Activated gamma-delta T cell (primary cell): ENCODE results near the gene SUPT3H.

Experiments
- DNase-seq: peaks from one replicate; lab custom pipeline; 2025; lab: John Stamatoyannopoulos, UW

SUPT3H gene

GRCh38 chr6:45256697-45257695, 120.7 kb downstream of the SUPT3H start:
- DNase-seq, result no peak

DNA sequence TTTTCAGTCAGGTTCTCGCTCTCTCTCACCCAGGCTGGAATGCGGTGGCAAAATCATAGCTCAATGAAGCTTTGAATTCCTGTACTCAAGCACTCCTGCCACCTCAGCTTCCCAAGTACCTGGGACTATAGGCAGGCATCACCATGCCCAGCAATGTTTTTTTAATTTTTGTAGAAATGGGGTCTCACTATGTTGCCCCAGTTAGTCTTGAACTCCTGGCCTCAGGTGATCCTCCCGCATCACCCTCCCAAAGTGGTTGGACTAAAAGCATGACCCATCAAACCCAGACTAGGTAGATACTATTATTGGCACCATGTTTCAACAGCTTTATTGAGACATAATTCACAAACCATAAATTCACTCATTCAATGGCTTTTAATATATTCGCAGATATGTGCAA, 122.3 kb downstream of the SUPT3H start:
- DNase-seq, result no peak

DNA sequence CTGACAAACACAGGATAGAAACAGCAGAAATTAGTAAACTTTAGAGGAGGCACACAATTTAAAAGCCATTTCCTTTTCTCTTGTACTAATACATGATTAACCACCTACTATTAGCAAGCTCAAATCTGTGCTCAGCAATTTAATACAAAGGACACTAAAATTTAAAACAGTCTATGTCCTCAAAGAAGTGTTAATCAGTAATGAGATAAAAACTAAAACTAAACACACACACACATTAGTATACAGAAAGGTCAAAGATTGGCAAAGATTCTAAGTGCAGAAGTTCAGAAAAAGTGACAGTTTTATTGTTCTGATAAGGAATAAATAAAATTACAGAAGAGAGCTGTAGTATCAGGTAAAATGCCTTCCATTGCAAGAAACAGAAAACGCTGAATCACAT, 123.5 kb downstream of the SUPT3H start:
- DNase-seq, result no peak

DNA sequence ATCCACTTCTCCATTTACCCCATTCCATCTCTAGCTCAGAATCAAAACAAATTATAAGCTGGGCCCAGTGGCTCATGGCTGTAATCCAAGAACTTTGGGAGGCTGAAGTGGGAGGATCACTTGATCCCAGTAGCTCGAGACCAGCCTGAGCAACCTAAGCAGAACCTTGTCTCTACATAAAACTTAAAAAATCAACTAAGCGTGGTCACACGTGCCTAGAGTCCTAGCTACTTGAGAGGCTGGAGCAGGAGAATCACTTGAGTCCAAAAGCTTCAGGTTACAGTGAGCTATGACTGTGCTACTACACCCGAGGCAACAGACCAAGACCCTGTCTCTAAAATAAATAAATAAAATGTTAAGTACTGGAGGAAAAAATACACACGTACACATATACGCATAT, 124.3 kb downstream of the SUPT3H start:
- no peak for DNase-seq

DNA sequence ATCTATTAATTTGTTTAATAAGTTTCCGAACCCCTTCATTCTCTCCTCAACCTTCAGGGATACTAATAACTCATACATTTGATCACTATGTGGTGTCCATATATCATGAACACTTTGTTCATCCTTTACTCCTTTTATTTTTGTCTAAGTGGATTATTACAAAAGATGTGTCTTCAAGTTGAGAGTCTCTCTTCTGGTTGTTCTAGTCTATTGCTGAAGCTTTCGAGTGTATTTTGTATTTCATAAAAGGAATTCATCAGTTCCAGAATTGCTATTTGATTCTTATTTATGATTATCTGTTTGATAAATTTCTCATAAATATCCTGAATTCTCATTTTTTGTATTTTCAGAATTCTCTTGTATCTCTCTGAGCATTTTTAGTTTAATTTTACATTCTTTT, 146.1 kb downstream of the SUPT3H start:
- no peak for DNase-seq

DNA sequence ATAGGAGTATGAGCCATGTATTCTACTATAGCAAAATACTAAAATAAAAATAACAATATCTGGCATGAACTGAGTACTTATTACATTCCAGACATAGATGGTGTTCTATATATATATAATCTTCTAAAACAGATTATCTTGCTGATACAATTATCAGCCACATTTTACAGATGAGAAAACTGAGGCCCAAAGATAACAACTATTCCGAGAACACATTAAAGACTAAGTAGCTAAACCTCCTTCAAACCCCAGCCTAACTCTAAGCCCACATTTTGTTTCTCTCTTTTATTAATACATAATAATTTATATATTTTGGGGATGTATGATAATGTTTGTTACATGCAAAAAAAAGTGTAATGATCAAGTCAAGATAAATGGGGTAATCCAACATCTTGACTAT, 148.3 kb downstream of the SUPT3H start:
- DNase-seq, result no peak

- DNase-seq, result no peak
These were observed 151.7 kb downstream of the SUPT3H start for GRCh38 chr6:45226081-45226480.

- no peak for DNase-seq
These were observed 155.4 kb downstream of the SUPT3H start for GRCh38 chr6:45222380-45222779.

- no peak for DNase-seq
These were observed 162.0 kb downstream of the SUPT3H start for GRCh38 chr6:45215759-45216158.

GRCh38 chr6:45212976-45213375, 164.8 kb downstream of the SUPT3H start:
- no peak for DNase-seq

GRCh38 chr6:45209762-45210161, 168.0 kb downstream of the SUPT3H start:
- DNase-seq, result no peak

GRCh38 chr6:45206793-45207492, 170.8 kb downstream of the SUPT3H start:
- no peak for DNase-seq

GRCh38 chr6:45201484-45201883, 176.2 kb downstream of the SUPT3H start:
- DNase-seq, result no peak

DNA sequence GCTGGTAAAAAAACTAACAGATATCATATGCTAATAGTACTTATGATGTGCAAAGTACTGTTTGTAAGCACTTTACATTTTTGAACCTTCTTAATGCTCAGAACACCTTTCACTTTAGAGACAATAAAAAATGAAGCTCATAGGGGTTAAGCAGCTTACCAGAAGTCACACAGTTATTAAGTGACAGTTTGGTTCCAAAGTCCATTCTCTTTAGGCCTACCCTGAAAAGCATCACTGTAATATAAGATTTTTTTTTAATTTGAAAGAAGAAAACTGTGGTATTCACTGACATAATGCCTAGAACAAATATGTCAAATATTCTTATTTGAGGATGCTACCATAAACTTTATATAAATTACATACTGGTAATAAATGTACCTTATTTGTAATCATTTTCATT, 177.2 kb downstream of the SUPT3H start:
- no peak for DNase-seq

DNA sequence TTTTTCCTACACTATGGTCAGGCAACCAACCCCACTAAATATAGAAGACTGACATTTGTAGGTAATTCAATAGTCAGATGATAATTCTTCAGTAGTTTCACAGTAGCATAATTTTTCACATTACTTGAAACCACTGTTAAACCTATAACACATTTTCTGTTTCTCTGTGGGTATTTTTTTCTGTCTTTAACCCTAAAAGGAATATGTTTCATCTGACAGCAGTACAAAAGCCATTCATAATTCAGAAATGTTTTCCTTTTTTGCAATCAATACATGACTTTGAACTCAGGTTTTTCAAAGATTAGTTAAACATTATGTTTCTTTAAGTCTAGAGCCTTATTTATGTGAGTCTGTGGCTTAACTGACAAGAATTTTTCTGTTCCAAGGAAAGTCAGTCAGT, 178.2 kb downstream of the SUPT3H start:
- no peak for DNase-seq

DNA sequence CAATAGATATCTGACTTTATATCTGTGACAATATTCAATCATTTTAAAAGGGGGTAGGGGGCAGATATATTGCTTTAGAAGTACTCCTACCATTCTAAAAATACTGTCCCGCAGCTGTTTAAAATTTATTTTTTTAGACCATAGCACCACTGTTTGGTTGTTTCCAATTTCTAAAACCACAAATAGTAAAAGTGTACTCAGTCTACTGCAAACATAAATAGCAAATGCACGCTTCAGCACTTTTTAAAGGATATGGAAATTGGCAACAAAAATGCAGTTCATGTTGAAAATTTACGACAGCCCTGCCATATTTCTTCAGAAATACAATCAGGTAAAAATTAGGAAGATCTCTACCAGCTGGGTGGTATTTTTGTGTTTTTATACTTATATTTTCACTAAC, 181.6 kb downstream of the SUPT3H start:
- DNase-seq, result no peak

DNA sequence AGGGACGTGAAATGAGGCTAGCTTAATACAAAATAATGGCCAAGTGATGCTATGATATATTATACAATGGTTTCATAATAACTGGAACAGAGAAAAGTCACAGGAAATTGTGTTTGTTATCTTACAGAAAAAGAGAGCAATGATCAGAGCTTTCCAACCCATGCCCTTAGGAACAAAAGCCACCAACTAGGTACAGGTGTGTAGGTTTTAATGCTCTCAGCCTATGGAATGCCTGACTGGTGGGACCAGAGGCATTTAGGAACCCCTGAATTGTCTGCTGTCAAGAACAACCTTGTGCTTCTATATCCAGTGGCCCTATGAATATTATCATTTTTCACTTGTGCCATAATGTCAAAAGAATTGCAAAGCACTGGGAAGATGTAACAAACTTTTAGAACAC, 182.6 kb downstream of the SUPT3H start:
- no peak for DNase-seq

GRCh38 chr6:45192556-45192955, 185.2 kb downstream of the SUPT3H start:
- no peak for DNase-seq

DNA sequence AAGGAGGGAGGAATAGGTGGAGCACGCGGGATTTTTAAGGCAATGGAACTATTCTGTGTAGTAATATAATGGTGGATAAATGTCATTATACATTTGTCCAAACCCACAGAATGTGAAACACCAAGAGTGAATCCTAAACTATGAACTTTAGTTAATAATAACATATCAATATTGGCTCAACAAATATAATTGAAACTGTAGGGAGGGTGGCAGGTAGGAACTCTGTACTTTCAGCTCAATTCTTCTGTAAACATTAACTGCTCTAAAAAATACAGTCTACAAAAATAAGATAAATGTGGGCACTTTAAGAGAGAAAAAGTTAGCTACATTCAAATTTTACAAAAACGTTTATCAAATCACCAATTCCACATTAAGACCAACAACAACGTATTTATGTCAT, 186.3 kb downstream of the SUPT3H start:
- DNase-seq, result no peak

GRCh38 chr6:45187836-45188235, 189.9 kb downstream of the SUPT3H start:
- no peak for DNase-seq

DNA sequence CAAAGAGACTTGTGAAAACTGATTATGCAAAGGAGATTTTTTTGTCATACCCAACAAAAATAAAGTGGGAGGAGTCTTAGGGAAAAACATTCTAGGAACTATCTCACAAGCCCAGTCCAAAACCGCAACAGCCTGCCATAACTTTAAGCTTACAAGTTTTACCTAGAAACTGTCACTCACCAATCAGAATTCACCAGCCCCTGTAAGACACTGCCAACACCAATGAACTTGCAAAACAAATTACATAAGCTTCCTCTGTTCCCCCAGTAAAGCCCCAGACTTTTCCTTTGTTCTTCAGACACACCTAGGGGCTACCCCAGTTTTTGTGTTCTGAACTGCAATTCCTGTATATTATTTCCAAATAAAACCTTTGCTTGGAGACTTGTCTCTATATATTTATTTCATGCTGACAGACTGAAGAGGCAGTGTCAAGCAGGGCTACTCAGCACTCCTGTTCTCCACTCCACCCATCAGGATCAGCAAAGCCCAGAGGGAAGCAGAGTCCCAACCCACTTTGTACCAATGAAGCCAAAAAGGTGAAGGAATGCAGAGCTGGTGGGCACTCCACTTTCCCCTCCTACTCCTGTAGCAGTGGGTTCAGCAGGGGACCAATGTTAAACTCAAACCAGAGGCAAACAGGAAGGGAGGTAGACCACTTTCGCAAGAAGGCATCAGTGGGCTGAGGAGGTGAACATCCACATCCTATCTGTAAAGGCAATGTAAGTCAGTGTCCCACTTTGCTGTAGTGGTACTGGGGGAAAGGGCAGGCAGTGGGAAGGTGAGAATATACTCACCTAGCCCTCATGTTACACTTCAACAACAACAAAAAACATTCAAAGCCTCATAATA, 192.1 kb downstream of the SUPT3H start:
- no peak for DNase-seq

DNA sequence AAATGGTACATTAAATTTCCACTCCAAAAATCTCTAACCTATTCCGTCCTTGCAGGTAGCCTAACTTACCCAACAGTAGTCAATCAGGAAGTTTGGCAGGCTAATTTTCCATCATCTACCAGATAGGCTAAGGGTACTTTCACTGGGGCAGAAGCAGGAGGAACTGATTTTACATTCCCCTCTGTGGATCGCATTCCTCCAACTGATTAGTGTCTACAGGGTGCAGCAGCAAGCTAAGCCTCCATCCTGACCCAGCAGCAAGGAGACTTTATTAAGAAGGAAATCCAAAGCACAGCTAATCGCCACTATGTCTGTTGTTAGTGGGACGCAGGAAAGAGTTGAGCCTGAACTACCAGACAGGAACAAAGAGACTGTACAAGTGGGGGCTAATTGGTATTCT, 192.8 kb downstream of the SUPT3H start:
- DNase-seq, result no peak
